Activated CD8-positive, alpha-beta memory T cell treated with anti-CD3 and anti-CD28 coated beads for 4 hours (primary cell): ENCODE measurements around the gene PEX5L.

Source experiments
- DNase-seq, 2 donors: peaks; one replicate each; pipeline ENCODE4 v3.0.0-alpha.2; 2020; ENCODE audit warnings: low read depth in 2 of 2

Gene PEX5L

GRCh38 chr3:179897231-179897630, 139.5 kb downstream of the PEX5L start:
- no peak for DNase-seq

- no peak for DNase-seq
Observed at GRCh38 chr3:179896507-179896906, 140.2 kb downstream of the PEX5L start.

- DNase-seq: no peak
Observed at GRCh38 chr3:179895330-179895729, 141.4 kb downstream of the PEX5L start.

GRCh38 chr3:179887295-179887943, 149.3 kb downstream of the PEX5L start:
- DNase-seq: no peak

GRCh38 chr3:179885950-179886349, 150.8 kb downstream of the PEX5L start:
- no peak for DNase-seq

GRCh38 chr3:179884136-179884535, 152.6 kb downstream of the PEX5L start:
- no peak for DNase-seq

GRCh38 chr3:179882292-179882691, 154.4 kb downstream of the PEX5L start:
- no peak for DNase-seq

- no peak for DNase-seq
Observed at GRCh38 chr3:179881791-179882190, 154.9 kb downstream of the PEX5L start.

- no peak for DNase-seq
Observed at GRCh38 chr3:179880868-179881267, 155.9 kb downstream of the PEX5L start.

GRCh38 chr3:179876440-179876839, 160.3 kb downstream of the PEX5L start:
- DNase-seq: no peak

GRCh38 chr3:179872842-179873241, 163.9 kb downstream of the PEX5L start:
- DNase-seq: no peak

- DNase-seq: no peak
Observed at GRCh38 chr3:179871782-179872181, 165.0 kb downstream of the PEX5L start.

GRCh38 chr3:179868715-179869114, 168.0 kb downstream of the PEX5L start:
- no peak for DNase-seq

- DNase-seq: no peak
Observed at GRCh38 chr3:179867961-179868360, 168.8 kb downstream of the PEX5L start.

- no peak for DNase-seq
Observed at GRCh38 chr3:179865861-179866505, 170.8 kb downstream of the PEX5L start.

- no peak for DNase-seq
Observed at GRCh38 chr3:179861953-179862352, 174.8 kb downstream of the PEX5L start.

GRCh38 chr3:179861292-179861691, 175.4 kb downstream of the PEX5L start:
- DNase-seq: no peak

- no peak for DNase-seq
Observed at GRCh38 chr3:179860275-179861107, 176.2 kb downstream of the PEX5L start.

- no peak for DNase-seq
Observed at GRCh38 chr3:179853176-179853575, 183.6 kb downstream of the PEX5L start.

- DNase-seq: no peak
Observed at GRCh38 chr3:179852142-179852905, 184.4 kb downstream of the PEX5L start.

- DNase-seq: no peak
Observed at GRCh38 chr3:179848711-179849110, 188.0 kb downstream of the PEX5L start.

GRCh38 chr3:179842061-179842460, 194.7 kb downstream of the PEX5L start:
- DNase-seq: no peak
